GM19193 (cell line): ENCODE results near the gene DAO.

ENCODE experiments used
- POLR2A ChIP-seq: IDR thresholded peaks from 4 replicates; pipeline ENCODE4 v1.6.1; 2011; ENCODE audit not compliant: insufficient read depth, insufficient read length; ENCODE audit errors: extremely low read depth

The DAO gene

DNA sequence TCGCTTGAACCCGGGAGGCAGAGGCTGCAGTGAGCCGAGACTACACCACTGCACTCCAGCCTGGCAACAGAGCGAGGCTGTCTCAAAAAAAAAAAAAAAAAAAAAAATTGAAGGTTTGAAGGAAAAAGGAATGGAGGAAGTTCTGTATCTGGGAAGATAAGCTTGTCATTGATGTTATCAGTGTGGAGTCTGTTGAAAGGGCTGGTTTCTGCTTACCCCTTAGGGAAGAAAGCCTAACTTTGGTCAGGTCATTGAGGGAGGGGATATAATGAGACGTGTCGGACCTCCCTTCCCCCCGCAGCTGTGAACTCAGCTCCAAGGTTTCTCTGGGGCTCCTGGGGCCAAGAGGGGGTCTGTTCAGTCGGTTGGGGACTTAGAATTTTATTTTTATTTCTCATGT lies 16.4 kb downstream of the DAO start:
- TF ChIP-seq POLR2A, result no peak

DNA sequence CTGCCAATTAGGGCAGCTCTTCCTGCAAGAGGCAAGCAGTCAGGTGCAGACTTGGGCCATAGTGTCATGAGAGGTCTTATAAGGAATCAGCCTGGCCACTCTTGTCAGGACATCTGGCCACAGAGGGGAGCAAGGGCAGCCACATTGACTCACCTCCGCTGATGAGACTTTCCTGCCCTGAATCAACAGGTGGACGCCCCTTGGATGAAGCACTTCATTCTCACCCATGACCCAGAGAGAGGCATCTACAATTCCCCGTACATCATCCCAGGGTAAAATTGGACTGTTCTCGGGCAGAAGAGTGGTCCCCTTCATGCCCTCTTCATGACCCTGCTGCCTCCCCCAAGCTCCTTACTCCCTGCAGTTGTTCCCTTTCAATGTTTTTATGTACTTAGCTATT lies 16.9 kb downstream of the DAO start:
- no peak for TF ChIP-seq POLR2A

DNA sequence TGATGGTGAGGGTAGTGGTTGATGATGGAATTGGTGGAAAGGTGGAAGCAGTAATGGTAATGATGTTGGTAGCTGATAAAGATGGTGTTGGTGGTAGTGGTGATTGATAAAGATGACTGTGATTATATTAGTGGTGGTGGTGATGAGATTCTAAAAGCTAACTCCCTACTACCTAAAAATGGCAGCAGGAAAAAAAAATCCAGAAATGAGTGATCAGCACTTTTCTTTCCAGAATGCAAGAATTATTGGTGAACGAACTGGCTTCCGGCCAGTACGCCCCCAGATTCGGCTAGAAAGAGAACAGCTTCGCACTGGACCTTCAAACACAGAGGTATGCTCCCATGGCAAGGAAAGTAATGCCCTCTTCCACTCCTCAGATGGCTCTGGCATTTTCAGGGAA lies 19.3 kb downstream of the DAO start:
- no peak for TF ChIP-seq POLR2A

DNA sequence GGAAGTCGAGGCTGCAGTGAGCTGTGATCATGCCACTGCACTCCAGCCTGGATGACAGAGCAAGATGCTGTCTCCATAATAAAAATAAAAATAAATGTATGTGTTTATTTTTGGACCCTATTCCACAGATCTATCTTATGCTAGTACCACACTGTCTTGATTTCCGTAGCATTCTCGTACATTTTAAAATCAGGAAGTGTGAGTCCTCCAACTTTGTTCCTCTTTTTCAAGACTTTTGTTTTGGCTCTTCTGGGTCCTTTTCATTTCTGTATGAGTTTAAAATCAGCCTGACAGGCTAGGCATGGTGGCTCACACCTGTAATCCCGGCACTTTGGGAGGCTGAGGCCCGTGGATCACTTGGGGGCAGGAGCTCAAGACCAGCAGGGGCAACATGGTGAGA lies 25.8 kb downstream of the DAO start:
- no peak for TF ChIP-seq POLR2A

DNA sequence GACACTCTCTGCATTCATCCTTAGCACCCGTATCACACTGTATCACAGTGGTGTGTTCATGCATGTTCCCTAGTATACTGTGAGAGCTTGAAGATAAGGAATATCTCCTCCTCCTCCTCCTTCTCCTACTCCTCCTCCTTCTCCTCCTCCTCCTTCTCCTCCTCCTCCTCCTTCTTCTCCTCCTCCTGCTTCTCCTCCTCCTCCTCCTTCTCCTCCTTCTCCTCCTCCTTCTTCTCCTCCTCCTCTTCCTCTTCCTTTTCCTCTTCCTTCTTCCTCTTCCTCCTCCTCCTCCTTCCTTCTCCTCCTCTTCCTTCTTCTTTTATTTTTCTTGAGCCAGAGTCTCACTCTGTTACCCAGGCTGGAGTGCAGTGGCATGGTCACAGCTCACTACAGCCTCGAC lies 27.1 kb downstream of the DAO start:
- TF ChIP-seq POLR2A, result no peak

DNA sequence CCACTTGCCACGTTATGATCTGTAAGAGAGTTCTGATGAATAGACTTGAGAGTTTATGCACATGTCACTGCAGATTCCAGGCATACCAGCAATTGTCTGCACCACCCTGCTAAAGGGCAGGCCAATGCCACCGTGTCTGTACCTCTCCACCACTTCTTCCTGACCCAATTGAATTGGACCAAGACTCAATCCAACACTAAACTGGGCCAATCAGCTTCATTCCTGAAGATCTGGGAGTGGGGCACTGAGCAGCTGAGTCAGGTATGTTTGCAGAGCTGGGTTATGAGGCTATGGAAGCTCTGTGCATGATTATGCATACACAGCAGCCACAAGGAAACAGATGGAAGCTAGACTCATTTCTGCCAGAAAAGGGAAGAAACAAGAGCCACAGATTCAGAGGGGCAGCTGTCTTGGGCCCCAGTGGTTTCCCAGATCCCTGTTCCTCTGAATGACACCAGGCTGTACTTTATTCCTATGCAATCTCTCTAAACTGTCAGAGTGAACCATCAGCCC lies 28.0 kb downstream of the DAO start:
- TF ChIP-seq POLR2A, result no peak

DNA sequence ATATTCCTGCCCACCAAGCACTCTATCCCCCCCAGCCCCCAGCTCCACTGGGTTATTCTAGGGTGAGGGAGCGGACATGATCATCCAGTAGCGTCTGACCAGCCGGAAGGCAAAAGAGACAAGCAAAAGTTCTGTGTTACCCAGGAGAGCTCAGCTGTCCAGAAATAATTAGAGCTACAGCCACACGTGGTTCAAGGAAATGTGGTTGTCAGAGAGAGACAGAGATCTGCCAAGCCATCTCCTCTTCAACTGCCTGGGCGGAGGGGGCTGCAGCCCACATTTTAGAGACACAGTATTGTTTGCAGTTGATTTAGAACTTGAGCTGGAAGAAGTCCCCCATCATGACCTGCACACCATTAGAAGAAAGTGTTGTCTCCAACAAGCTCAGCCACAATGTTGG lies 30.4 kb downstream of the DAO start:
- no peak for TF ChIP-seq POLR2A

DNA sequence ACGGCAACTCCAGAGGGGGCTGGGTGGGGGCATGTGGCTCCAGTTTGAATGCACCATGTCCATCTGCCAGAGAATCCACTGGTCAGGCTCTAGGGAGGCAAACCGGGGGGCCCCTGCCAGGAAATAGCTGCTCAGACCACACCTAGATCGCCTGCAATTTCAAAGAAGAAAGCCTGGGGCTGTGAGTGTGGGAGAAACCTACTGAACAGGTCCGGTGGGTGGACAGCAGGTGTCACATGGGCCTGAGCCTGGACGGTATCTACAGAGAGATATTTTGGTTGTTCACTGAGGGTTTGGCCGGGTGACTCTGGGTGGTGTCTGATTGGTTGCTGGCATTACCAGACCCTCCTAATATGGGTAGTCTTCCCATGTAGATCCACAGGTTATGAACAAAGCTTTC lies 32.0 kb downstream of the DAO start:
- no peak for TF ChIP-seq POLR2A

DNA sequence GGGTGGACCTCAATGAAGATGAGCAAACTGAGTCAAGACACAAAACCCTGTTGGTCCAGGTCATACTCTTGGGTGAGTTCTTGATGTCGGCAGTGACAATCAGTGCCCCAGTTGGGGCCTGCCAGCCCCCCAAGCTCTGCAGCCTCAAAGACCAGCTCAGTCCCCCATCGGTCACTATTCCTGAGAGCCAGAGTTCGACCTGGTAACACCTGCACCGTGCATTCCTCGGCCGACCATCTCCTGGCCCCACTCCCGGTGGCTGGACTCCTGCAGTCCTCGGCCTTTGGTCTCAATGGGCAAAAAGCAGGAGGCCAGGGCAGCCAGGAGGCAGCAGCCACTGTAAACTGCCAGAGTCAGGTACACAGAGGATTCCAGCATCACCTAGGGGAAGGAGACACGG lies 32.5 kb downstream of the DAO start:
- TF ChIP-seq POLR2A, result no peak

DNA sequence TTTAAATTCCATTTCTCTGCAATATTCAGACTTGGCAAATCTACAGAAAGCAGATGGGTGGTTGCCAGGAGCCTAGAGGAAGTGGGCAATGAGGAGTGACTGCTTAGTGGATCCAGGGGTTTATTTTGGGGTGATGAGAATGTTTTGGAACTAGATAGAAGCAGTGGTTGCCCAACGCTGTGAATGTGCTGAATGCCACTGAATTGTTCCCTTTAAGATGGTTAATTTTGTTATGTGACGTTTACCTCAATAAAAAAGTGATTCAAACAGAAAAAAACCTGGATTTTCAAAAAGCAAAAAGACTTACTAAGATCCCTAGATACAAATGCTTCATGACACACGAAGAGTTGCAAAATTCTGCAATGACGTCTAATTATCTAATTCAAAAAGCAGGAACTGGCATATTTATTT lies 34.2 kb downstream of the DAO start:
- TF ChIP-seq POLR2A, result no peak

DNA sequence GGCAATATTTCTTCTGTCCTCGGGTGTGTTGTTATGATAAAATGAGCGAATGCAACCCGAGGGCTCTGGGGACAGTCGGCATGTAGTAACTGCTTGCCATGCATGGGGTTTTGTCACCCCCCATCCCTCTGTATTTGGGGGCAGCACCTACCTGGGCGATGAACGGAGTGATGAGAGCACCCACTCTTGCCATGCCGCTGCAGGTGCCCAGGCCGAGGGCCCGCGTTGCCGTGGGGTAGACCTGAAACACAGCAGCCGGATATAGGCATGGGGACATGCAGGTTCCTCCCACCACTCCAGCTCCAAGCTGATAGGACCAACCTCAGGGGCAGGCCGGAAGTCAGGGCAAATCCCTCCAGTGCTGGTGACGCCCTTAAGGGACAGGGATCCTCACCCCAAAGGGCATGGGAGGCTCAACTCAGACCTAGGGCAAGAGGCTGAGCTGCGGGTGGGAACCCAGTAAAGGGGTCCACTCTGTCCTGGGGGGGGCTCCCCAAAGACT lies 35.8 kb downstream of the DAO start:
- no peak for TF ChIP-seq POLR2A

DNA sequence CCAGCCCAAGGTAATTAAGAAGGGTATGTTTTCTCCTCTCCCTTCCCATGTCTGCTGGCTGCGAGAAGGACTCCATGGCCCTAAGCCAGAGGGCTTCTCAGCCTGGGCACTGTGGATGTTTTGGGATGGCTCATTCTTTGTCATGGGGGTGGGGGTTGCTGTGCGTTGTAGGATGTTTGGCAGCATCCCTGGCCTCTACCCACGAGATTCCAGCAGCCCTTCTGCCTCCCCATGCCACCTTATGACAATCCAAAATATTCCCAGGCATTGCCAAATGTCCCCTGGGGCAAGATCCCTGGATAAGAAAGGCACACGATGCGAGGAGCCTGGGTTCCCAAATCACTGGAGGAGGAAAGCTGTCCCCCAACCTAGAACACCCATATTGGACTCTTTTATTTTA lies 36.4 kb downstream of the DAO start:
- no peak for TF ChIP-seq POLR2A

DNA sequence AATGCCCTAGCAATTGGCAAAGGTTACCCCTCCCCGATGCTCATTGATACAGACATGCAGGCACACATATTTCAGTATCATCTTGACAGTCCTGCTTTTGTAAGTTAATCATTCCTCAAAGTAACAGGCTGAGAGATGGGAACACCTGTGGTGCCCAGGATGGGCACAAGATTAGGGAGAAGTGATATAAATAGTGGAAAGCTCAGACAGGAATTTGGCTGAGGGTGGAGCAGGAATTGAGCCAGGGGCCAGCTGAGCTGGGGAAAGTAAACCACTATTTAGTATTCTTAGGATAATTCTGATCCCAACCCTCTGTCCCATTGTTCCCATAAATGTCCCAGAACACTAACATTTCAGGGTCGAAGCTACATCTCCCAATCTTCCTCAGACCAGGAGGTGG lies 38.3 kb downstream of the DAO start:
- TF ChIP-seq POLR2A, result no peak

DNA sequence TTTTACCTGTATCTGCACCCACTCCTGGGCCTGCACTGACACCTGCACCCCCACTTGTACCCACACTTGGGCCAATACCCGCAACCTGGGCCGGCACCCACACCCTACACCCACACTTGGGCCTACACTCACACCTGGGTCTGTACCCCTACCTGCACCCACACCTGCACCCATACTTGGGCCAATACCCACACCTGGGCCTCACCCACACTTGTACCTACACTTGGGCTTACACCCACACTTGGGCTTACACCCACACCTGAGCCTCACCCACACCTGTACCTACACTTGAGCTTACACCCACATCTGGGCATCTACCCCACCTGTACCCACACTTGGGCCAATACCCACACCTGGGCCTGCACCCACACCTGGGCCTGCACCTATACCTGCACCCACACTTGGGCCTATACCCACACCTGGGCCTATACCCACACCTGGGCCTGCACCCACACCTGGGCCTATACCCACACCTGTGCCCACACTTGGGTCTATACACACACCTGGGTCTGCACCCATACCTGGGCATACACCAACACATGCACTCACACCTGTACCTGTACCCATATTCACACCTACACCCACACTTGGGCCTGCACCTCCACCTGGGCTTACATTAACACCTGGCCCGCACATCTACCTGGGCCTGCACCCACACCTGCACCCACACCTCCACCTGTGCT lies 39.2 kb downstream of the DAO start:
- no peak for TF ChIP-seq POLR2A

DNA sequence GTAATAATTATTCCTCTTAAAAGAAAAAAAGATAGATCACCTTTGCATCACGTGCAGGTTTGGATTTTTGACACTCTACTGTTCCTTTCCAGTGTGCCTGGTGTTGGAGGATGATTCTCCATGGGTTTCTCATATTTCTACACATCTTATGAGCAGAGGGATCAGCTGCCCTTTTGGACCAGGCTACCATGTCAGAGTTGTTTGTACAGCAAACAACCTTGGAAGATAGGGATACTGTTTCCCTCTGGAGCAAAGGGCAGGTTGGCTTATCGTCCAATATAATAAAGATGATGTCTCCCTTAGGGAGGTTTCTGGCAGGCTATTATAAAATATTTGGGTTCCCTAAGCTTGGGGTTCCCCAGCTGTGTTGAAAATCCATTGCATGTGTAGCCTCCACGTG lies 42.1 kb downstream of the DAO start:
- TF ChIP-seq POLR2A, result no peak

DNA sequence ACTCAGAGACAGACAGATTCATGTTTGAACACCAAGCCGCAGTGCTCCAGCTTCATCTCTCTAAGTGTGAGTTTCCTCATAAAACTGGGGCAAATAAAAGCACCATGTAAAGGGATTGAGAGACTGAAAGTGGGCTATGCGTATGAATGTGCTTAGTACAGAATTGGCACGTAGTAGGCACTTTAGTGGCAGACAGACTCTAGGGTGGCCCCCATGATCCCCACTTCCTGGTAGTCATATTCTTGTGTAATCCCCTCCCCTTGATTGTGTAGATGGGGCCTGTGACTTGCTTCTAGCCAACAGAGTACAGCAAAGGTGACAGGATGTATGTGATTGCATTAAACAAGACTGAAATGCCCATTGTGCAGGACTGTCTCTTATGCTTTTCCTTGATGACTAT lies 43.0 kb downstream of the DAO start:
- TF ChIP-seq POLR2A, result no peak

DNA sequence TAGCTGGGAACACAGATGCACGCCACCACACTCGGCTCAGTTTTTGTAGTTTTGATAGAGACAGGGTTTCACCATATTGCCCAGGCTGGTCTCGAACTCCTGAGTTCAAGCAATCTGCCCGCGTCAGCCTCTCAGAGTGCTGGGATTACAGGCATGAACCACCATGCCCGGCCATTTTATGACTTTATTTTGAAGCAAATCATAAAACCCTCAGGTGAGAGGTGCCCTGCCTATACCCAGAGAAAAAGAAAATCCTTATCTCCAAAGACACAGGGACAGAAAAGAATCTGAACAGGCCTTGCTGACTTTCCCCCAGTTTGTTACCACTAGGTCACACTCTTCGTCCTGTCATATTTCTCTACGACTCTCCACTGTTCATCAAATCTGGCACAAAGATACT lies 48.8 kb downstream of the DAO start:
- no peak for TF ChIP-seq POLR2A
